HG03039 (cell line): Measurements from ENCODE around the gene TARDBP.
"Not testable (repeated sequence)": the region's sequence is repeated elsewhere in the genome, so short reads cannot be mapped to it uniquely, and the experiment has no call there.

Experiments used
- ATAC-seq: cut with Tn5 transposase; IDR thresholded peaks from one replicate; pipeline ENCODE4 v1.9.1; 2021; ENCODE audit warnings: mild to moderate bottlenecking, moderate library complexity; ENCODE audit not compliant: unreplicated experiment

The TARDBP gene

DNA sequence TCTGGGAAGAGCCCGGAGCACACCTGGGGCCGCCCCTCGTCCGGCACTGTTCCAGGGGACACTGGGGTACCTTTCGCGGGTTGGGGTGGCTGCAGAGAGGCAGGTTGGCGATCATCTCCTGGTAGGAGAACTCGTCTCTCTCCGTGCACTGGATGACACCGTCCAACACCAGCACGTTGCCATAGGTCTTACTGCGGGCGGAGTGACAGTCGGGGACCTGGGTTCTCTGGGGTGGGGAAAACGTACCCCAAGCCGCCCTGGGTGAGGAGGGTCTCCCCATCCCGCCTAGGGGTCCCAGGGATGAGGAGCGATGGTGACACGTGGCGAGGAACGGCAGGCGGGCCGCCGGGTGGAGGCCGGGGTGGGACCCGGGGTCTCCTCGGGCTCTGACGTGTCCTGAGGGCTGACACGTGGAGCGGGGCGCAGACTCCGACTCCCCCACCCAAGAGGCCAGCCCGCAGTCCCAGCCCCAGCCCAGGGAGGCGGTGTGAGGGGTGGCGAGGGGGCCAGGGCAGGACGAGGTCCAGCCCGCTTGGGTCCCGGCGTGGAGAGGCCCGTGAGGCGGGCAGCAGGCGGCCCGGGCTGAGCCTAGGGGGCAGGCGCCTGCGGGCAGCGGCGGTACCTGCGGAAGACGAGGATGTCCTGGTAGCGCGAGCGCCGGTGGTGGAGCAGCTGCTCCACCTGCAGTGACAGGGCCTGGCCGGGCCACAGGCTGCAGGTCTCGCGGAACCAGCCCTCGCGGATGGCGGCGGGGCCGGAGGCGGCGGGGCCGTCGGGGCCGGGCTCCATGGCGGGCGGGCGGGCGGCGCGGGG lies 46.9 kb downstream of the TARDBP start:
- peak; percentile 14 for ATAC-seq

DNA sequence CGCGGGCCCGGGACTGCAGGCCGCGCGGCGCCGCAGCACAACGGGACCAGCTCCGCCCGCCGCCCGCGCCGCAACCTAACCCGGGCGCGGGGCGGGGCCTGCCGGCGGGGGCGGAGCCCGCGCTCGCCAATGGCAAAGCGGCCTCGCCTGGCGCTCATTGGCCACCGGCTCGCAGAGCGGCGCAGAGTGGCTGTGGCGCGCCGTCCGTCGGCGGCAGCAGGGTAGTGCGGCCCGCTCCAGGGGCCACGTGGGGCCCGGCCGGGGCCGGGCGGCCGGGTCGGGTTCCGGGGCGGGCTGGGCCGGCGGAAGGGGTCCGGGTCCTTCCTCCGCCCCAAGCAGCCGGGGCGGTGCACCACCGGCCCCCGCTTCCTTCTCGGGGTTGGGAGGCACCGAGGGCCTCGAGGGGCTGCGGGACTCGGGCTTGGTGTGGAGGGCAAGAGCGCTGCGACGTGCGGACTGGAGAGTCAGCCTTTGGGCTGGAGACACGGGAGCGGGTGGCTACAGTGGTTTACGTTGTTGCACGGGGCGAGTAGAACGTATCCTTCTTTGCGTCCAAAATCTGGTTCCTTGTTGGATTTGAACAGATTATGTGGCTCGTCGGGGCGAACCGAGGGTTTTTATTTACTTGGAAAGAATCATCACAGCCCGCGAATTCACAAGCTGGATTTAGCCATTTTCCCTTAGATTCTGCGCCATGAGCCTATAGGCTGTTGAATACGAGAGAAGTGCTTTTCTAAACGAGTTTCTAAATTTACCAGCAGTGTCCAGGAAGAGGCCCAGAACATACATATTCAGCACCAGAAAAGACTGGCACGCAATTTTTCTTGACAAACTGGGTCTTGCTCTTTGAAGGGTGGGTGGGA lies 47.7 kb downstream of the TARDBP start, which contains the start of gene SRM:
Gene SRM, minus strand, starts transcription at position 51 of the 863 bp plus-strand sequence. CDS start 75 bp downstream, outside the sequence.
- ATAC-seq: peak; percentile 81

DNA sequence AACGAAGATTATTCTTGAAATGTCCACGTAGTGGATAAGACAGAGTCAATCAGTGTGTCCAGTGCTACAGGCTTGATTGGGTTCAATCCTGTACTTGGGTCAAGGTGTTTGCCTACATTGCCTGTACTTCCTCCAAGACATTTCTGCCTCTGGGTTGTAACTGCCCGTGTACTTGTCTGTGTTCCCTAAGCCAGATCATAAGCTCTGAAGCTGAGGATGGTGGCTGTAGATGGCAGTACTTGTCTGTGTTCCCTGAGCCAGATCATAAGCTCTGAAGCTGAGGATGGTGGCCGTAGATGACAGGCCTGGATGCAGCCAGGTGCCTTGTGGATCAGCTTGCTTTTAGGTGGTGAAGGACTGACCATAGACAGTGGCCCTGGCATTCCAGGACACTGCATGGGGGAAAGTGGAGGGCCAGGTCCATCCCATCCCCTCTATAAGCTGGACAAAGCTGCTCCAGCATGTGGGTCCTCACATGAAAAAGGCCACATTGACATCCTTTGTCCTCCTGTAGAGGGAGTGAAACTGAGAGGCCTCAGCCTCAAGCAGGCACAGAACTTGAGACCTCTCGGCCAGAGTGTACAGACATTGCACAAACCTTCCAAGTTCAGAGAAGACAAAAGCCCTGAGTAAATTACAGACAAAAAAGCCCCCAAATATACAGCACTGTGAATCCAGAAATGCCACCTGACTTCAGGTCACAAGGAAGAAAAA lies 49.4 kb downstream of the TARDBP start:
- ATAC-seq: no peak

DNA sequence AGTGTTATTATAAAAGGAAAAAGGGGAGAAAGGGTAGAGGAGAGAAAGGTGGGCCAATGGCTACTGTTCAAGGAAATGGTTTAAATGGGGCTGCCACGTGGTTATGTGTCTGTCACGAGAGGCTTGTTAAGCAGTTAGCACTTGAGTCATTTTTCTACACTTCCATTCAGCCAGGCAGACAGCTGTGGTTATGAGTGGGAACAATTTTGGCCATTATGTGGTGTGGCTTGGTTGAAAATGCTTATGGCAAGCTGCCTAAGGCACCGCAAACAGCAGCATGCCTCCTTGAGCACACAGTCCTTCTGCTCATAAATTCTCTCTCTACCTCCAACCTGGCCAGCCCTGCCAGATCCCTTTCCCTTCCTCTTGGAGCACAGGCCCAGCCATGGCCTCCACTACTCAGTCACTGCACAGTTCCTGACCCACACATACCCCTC lies 50.5 kb downstream of the TARDBP start:
- ATAC-seq: no peak

DNA sequence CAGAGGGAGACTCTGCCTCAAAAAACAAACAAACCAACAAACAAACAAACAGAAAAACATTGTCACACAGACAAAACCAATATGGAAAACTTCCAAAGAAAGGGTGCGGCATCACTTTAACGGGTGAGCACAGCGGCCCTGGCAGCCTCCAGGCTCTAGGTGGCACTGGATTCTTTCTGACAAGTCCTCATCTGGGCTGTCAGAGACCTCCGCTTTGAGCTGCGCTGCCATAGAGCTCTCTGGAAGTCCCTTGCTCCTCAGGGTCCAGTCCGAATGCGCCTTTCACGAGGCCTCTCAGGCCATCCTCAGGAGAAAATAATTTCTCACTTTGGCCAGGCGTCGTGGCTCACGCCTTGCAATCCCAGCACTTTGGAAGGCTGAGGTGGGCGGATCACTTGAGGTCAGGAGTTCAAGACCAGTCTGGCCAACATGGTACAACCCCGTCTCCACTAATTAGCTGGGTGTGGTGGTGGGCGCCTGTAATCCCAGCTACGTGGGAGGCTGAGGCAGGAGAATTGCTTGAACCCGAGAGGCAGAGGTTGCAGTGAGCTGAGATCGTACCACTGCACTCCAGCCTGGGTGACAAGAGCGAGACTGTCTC lies 51.6 kb downstream of the TARDBP start:
- not testable (repeated sequence) for ATAC-seq

DNA sequence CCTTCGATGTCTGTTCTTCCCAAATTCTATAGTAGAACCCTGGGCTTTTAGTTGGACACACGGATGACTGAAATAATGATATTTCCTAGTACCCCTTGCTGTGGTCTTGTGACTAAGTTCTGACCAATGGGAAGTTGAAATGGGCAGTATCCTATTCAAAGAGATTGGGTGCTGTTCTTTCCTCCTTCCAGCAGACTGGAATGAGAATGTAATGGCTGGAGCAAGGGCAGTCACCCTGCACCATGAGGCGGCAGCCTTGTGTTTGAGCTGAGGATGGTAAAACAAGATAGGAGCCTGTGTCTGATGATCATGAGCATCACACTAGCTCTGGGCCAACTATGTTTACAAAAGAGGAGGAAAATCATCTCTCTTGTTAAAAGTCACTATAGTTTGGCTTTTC lies 52.5 kb downstream of the TARDBP start:
- no peak for ATAC-seq

DNA sequence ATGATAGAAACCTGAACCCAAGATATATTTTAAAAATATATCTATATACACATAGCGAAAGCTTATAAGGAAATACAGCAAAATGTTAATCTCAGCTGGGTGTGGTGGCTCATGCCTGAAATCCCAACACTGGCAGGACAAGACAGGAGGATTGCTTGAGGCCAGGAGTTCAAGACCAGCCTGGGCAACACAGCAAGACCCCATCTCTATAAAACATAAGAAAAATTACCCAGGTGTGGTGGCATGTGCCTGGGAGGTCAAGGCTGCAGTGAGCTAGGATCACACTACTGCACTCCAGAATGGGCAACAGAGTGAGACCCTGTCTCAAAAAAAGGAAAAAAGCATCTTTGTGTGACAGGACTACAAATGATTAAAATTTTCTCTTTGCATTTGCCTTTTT lies 53.3 kb downstream of the TARDBP start:
- ATAC-seq: no peak

DNA sequence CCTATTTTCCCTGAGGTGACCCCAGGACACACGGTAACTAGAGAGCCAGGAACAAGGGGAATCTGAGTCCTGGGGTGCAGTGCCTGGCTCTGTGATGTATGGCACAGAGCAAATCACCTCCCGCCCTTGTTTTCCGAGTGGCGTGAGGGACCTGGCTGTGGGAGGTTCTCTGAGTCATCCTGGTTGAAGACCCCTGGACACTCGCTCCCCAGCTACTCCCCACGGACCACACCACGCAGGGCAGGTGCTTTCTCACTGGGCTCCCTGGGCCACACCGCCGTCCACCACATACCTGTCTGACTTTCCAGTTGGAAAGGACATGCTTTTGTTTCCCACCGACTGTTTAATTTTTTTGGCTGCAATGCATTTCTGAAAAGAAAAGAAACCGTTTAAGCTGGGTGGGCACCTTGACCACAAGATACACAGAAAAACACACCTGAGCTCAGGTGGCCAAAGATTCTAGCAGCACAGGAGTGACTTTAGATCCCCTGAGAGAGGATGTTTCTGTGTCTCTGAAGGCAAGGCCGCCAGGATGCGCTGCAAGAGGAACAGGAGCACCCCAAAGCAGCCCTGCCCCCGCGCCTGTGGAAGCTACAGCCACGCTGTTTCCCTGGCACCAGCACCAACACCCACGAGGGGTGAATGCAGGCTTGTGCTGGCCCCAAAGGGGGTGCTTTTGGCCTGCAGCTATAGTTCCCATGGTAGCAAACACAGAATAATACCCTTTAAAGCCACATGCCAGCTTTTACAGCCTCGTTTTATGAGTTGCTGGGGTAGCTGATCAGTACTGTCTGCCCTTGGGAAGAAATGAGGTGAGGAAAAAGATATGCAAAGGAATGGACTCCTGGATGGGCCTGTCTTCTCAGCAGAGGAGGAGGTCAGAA lies 55.5 kb downstream of the TARDBP start:
- no peak for ATAC-seq

DNA sequence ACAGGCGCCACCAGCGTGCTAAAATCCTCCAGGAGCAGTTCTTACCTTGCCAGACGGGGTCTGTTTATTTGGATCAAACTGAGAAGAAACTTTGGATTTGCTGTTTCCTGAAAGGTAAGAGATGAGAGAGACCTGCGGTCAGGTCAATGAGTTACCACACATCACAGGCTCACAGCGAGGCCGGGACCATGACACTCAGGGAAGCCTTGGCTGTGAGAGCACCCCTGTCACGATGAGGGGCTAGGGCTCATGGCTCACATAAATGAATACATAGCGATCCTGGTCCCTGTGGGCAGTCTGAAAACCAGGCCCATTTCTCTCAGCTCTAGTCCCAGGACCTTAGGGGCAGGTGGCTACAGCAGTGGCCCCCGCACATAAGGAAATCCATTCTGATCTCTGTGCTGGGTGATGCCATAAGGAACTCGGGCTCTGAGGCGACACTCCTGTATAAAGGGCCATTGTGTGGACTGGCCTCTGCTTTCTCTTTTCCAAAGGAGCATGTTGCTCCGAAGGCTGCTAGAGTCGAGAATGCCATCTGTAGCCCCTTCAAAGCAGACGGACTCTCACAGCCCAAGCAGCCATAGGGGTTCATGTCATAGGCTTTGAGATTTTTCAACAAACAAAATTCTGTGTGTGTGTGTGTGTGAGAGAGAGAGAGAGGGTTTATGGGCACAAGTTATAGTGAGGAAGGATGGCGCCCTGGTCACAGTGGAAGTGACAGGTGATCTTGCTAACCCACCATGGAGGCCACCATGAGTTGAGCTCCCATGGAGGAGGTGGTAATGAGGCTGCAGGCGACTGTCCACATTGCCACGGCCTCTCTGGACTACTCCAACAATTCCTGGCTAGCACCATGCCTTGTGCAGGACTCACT lies 56.4 kb downstream of the TARDBP start:
- ATAC-seq: no peak

DNA sequence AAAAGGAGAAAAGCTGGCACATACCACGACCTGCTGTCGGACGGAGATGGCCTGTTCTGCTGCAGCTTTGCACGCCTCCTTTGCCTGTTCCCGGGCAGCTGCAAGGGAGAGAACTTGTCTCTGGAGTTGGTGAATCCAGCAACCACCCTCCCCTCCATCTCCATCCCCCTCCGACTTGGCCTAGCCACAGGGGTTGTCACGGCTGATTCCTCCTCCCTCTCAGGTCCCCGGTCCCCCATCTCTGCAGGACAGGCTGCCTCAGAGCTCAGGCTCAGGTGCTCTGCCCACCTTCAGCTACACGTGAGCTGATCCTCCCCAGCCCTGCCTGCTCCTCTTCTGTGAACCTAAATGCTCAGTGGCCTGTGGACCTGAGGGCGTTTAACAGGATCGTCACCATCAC lies 58.4 kb downstream of the TARDBP start:
- ATAC-seq: no peak

DNA sequence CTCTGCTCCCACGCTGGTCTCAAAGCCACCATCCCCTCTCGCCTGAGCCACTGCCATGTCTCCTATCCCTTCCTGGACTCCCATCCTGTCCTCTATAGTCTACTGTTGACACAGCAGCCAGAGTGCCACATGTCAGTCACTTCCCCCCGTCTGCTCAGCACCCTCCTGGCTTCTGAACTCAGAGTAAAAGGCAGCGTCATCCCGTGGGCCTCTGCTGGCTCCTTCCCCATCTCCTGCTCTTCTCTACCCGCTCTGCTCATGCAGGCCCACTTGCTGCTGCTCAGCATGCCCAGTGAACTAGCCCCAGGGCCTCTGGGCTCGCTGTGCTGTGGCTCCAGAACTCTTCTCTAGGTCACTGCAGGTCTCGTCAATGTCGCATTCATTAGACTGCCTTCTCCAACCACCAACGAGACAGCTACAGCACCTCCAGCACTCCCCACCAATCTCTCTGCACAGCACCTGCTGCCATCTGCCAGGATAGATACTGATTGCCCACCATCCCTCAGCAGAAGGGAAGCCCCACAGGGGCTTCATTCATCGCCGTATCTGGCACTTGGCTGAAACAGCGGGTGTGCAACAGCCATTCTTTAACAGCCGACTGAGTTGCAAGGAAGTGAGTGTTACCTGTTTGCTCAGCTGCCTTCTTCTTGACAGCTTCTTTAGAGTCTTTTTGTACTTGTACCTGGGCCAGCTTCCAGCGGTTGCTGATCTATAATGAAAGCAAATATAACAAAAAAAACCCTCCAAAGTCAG lies 59.2 kb downstream of the TARDBP start:
- no peak for ATAC-seq

DNA sequence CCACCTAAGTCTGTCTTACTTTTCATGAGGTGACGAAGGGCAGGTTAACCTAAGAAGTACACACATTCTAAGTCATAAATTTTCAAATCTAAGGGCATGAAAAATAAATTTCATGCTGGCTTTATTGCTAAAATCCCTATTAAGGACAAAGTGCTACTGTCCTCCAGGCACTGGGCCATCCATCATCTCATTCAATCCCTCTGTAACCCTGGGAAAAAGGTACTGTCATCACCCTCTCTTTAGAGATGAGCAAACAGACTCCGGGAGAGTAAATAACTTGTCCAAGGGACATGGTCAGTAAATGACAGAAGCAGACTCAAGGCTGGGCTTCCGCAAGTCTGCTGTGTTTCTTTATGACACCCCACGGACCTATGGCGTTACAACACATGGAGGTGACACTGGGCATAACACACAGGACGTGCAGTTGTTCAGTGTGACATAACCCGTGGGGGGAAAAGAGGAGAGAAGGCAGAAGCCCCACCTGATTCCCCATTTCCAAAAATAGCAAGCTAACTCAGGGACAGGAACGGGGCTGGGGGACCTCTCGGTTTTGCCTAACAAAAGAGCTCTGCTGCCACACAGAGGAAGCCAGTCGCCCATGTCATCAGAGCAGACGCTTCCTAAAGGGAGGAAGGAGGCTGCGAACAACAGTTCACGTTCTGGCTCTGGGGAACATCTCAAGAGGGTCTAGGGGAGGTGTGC lies 59.9 kb downstream of the TARDBP start:
- no peak for ATAC-seq

DNA sequence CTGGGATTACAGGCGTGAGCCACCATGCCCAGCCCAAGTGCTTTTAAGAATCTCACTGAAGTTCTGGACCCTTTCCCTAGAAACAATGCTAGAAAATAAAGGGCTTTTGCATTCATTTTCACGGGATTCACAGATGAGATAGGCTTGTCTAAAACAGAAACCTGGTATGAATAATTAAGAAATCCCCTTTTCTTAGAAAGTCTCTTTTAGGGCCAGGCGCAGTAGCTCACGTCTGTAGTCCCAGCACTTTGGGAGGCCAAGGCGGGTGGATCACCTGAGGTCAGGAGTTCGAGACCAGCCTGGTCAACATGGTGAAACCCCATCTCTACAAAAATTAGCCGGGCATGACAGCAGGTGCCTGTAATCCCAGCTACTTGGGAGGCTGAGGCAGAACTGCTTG lies 60.9 kb downstream of the TARDBP start:
- ATAC-seq: not testable (repeated sequence)
